Central memory CD4-positive, alpha-beta T cell (primary cell): ENCODE data around the gene SPCS1.
"Not testable (repeated sequence)": the region's sequence is repeated elsewhere in the genome, so short reads cannot be mapped to it uniquely, and the experiment has no call there.

Experiments used
- DNase-seq: peaks from one replicate; pipeline ENCODE4 v3.0.0; 2022
- total RNA-seq, 3 experiments: gene quantifications; one replicate each; lab custom pipeline; 2026; lab: John Stamatoyannopoulos, UW

Gene SPCS1
- 36.3 to 88.1 (median 63.3) reads per million in 3 experiments for total RNA-seq

GRCh38 chr3:52705688-52706686 is at the start of gene SPCS1, which contains the start of gene GLT8D1:
TSS of gene SPCS1 (plus strand) at chr3:52706106. CDS start at chr3:52706247, 141 bp downstream.
TSS of gene GLT8D1 (minus strand) at chr3:52705791. CDS start at chr3:52700460, 5,331 bp downstream.
- peak; percentile 87 for DNase-seq

- DNase-seq, result no peak
Observed at GRCh38 chr3:52660046-52660445, 45.9 kb upstream of the SPCS1 start.

DNA sequence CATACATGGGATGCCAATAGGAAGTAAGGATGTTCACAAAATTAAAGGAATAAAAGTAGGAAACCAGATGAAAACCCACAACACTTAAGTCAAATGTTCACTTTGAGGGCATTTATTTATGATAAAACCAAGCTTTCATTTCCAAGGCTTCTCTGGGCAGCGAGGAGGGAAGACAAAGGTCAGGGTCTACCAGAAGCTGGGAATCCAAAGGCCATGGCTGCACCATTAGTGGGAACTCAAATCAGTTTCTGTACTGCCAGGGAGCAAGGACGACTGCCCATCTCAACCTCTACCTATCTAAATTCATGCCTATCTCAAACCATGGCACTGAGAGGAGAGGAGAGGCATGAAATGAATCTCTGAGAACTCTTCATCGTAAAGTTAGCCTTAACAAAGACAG is 42.8 kb upstream of the SPCS1 start:
- DNase-seq, result no peak

DNA sequence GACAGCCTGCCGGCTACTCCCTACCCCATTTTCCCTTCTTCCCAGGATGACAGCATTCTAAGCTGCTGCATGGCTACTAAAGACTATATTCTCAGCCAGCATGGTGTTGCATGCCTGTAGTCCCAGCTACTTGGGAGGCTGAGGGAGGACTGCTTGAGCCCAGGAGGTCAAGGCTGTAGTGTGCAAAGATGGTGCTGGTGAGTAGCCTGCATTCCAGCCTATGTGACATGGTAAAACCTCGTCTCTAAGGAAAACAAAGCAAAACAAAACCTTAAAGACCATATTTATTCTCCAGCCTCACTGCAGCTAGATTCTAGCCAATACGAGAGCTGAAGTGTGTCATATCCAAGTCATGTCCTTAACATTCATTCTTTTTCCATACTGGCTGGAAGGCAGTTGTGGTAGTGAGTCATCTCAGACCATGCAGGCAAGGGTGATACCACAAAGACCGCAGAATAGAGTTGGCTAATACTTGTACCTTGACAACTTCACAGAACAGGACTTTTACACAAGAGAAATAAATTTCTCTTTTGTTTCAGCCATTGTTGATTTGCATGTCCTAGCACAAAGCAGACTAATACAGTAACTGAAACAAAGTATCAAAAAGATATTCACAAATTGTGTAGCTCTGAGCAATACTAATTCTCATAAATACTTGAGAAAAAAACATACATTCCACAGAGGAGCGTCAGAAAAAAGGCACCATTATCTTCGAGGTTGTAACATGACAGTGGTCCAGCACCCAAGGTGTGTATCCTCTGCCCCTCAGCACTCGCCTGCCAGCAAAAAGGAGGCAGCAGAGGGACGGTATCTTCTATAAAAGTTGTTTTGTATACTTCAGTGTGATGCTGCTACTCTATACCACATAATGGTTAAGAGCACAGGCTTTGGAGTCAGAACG is 35.0 kb upstream of the SPCS1 start:
- DNase-seq, result peak; percentile 10

DNA sequence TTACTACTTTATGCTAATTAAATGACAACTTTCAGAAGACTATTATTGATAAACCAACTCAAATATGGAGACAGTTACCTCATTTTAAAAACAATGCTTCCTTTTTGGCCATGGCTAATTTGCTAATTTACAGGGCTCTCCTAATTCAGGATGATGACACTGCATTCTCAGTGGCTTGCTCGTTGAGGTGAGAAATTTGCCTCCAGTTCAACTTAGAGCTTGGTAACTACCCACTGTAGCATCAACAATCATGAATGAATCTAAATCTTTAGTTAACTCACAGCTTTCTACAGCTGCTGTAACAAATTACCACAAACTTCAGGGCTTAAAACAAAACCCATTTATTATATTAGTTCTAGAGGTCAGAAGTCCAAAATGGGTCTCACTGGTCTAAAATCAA is 34.2 kb upstream of the SPCS1 start:
- DNase-seq, result no peak

DNA sequence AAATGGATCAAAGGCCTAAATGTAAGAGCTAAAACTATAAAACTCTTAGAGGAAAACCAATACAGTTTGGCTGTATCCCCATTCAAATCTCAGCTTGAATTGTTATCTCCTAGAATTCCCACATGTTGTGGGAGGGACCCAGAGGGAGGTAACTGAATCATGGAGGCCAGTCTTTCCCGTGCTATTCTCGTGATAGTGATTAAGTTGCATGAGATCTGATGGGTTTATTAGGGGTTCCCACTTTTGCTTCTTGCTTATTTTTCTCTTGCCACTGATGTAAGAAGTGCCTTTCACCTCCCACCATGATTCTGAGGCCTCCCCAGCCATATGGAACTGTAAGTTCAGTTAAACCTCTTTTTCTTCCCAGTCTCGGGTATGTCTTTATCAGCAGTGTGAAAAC is 29.7 kb upstream of the SPCS1 start:
- not testable (repeated sequence) for DNase-seq

GRCh38 chr3:52678265-52679198 is 27.4 kb upstream of the SPCS1 start:
- DNase-seq, result no peak

DNA sequence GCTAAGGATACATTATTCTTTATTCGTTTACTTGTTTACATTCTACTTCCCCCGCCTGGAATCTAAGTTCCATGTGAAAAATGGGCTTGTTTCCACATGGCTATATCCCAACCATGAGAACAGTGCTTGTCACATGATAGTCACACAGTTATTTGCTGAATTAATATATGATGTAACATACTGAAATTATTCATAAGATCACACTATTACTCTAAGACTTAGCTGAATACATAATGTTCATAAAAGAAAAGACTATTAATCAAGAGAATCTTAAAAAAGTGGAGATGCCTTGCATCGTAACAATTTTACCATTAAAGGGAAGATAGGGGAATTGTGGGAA is 26.7 kb upstream of the SPCS1 start:
- no peak for DNase-seq

DNA sequence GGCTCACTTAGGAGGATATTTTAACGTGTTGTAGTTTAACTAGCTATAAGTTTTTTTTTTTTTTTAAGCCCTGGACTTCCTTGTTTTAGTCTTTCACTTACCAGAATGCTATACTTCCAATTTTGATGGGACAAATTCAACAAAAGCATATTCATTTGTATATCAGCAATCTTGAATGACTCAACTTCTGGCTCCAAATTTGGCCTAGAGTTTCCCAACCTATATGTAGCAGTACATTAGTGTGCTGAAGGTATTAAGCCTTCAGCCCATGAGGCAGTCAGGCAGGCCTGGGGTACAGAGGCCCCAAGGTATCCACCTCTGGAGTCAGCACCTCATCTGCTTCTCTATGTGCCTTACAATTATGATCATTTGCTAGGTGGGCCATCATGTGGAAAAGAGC is 26.1 kb upstream of the SPCS1 start:
- no peak for DNase-seq

- no peak for DNase-seq
Observed at GRCh38 chr3:52681596-52681995, 24.3 kb upstream of the SPCS1 start.

DNA sequence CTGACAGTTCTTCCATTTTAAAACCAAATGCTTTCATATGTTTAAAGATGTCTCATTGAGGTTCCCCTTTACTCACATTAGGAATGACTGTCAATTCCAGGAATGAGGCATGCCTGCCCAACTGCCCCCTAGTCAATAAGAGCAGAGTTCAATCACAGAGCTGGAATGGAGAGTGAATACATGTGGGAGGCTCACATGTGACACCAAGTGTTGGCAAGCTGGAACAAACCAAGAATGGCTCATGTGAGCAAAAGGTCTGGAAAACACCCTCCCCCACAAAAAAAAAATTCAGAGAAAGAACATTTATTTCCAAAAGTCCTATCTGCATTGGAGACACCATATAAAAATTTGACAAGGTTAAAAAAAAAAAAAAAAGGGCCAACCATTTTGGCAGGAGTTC is 23.9 kb upstream of the SPCS1 start:
- no peak for DNase-seq

DNA sequence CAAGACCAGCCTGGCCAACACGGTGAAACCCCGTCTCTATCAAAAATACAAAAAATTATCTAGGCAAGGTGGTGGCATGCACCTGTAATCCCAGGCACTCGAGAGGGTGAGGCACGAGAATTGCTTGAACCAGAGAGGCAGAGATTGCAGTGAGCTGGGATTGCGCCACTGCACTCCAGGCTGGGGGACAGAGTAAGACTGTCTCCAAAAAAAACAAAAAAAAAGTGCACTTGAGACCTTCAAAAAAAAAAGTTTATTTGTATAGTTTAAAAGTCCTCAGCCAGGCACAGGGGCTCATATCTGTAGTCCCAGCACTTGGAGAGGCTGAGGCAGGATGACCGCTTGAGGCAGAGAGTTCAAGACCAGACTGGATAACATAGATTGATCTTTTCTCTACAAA is 22.3 kb upstream of the SPCS1 start:
- DNase-seq, result no peak

DNA sequence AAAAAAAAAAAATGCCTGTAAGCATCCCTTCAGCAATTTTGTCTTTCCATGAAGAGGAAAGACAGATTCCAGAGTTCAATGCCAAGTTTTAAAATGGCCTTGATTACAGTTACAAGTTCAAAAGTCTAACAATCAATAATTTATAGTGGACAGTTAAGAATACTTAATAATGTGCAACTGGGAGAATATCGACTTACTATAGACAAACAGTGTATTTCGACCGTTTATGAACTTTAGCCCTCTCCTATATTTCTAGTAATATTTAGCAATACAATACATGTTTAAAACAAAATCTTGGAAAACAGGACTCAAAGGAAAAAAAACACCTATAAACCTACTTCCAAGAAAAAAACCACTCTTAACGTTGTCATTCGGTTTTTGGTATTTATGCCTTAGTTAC is 21.7 kb upstream of the SPCS1 start:
- DNase-seq, result no peak

DNA sequence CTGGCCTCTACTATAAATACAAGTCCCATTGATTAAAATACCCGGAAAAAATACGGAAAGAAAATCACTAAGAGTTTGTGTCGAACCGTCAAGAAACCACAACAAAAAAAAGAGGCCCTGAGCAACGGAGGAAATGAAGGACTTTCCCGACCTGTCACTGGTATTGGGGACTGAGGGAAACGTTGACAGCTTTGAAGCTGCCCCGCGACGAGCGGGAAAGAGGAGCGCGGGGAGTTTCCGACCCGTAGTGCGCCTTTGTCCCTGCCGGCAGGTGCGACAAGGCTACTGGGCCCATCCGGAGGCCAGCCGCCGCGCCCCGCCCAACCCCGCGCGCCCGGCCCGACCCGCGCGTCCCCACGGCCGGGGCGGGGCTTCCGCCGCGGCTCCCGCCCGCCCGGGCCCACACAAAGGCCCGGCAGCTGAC is 20.6 kb upstream of the SPCS1 start:
- DNase-seq, result peak; percentile 73

GRCh38 chr3:52685709-52686691 is 19.9 kb upstream of the SPCS1 start, which contains the start of the genes GNL3 and PBRM1:
TSS of gene GNL3 (plus strand) at chr3:52686032. CDS start at chr3:52686093, 61 bp downstream.
TSS of gene PBRM1 (minus strand) at chr3:52685913.
- peak; percentile 94 for DNase-seq

DNA sequence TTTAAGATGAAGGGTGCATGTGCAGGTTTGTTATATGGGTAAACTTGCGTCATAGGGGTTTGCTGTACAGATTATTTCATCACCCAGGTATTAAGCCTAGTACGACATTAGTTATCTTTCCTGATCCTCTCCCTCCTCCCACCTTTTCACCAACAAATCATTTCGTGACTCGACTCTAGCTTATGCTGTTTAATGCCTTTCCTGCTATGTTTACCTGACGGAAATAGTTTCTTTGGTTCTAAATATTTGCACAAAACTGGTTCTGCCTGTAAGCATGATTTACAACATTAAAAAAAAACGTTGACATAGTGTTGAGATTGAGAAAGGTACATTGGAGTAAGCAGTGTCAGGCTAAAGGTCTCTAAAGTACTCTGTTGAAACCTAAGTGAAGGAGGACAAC is 17.6 kb upstream of the SPCS1 start:
- DNase-seq, result no peak

- DNase-seq, result no peak
Observed at GRCh38 chr3:52689151-52689550, 16.8 kb upstream of the SPCS1 start.

GRCh38 chr3:52690560-52690959 is 15.3 kb upstream of the SPCS1 start:
- DNase-seq, result no peak

DNA sequence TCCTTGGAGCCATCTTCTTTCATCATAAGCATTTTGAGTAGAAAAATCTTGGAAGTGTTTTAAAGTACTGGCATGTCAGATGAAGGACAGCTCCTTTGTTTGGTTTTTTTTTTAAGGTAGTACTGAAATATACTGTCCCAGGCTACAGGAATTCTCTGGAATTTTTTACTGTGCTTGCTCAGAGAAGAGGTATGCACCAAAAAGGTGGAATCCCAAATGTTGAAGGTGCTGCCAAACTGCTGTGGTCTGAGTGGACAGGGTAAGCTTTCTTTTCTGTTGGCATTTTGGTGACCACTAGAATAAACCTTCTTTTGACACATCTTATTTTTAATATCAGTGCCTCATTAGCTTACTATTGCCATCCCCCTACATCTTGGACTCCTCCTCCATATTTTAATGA is 12.8 kb upstream of the SPCS1 start:
- DNase-seq, result no peak

DNA sequence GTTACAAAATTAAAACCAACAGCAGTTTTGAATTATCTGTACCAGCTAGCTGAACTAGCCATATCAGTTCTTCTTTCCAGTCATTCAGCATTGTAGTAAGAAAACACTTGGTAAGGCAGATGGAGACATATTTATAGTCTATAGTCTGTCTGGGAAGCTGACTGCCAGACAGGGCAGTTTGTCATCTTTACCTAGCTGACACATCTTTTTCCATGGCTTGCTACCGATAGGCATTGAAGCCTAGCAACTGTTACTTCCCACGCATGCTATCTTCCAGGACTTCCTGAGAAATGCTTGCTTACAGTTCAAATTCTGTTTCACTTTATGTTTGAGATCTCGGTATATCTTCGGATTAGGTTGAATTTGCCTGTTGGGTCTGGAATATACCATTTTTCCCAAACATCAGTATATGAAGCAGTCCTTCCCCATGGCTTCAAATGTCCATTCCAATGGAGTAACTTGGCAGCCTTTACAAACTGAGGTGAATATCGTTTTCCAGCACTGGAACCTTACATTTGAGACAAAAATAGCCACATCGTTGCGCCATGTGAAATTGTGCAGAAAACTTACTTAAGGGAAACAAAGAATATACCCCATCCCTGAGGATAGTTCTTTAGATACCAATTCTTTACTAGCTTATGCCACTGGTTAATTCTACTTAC is 11.2 kb upstream of the SPCS1 start:
- DNase-seq, result no peak
